ENCODE data around the gene FAM186B.

FAM186B gene

DNA sequence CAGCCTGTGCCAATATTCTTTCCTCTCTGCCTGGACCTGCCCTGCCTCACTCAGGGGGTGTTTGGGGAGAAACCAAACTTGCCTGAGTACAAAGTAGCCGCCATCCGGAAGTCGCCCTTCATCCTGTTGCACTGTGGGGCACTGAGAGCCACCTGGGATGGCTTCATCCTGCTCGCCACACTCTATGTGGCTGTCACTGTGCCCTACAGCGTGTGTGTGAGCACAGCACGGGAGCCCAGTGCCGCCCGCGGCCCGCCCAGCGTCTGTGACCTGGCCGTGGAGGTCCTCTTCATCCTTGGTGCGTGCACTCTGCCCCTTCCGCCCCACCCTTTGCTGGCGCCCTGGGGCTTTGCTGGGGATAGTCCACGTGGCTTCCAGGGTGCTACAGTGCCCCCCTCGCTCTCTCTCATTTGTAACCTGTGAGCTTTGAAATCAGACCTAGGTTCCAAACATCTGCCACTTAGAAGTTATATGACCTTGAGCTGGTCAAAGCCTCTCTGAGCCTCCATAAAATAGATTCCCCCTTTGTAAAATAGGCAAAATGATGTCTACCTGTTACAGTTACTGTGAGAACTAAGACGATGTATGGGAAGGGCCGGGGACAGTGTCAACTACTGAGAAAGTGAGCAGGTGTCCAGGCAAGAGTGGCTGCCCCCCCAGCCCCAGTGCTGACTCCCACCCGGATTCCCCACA is 62.1 kb downstream of the FAM186B start:
- TF ChIP-seq, protein P1, sequence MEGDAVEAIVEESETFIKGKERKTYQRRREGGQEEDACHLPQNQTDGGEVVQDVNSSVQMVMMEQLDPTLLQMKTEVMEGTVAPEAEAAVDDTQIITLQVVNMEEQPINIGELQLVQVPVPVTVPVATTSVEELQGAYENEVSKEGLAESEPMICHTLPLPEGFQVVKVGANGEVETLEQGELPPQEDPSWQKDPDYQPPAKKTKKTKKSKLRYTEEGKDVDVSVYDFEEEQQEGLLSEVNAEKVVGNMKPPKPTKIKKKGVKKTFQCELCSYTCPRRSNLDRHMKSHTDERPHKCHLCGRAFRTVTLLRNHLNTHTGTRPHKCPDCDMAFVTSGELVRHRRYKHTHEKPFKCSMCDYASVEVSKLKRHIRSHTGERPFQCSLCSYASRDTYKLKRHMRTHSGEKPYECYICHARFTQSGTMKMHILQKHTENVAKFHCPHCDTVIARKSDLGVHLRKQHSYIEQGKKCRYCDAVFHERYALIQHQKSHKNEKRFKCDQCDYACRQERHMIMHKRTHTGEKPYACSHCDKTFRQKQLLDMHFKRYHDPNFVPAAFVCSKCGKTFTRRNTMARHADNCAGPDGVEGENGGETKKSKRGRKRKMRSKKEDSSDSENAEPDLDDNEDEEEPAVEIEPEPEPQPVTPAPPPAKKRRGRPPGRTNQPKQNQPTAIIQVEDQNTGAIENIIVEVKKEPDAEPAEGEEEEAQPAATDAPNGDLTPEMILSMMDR (IDR thresholded peaks at IDR 0.05), result no peak
- H3K27ac ChIP-seq, result no peak overlapping the region

DNA sequence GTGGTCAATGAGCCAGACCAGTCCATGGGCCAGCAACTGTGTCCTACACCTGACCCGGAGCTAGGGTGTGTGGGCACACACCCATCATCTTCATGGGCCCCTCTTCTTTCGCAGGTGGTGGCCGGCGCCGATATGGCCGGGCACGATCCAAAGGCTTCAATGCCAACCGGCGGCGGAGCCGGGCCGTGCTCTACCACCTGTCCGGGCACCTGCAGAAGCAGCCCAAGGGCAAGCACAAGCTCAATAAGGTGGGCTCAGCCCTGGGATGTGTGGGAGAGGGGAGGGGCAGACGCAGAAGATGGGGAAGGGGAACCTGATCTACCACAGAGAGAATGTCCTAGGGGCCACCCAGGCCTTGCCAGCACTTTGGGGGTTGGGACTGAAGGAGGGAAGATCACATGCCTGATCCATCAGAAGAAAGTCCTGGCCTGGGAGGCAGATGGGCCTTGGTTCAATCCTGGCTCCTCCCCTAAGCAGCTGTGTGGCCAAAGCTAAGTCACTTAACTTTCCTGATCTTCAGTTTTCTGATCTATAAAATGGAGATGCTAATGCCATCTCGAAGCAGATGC is 62.8 kb downstream of the FAM186B start:
- TF ChIP-seq ZFX (IDR thresholded peaks at IDR 0.05; ENCODE audit: borderline replicate concordance), result no peak
- TF ChIP-seq, protein P1 (IDR thresholded peaks at IDR 0.05), result no peak

DNA sequence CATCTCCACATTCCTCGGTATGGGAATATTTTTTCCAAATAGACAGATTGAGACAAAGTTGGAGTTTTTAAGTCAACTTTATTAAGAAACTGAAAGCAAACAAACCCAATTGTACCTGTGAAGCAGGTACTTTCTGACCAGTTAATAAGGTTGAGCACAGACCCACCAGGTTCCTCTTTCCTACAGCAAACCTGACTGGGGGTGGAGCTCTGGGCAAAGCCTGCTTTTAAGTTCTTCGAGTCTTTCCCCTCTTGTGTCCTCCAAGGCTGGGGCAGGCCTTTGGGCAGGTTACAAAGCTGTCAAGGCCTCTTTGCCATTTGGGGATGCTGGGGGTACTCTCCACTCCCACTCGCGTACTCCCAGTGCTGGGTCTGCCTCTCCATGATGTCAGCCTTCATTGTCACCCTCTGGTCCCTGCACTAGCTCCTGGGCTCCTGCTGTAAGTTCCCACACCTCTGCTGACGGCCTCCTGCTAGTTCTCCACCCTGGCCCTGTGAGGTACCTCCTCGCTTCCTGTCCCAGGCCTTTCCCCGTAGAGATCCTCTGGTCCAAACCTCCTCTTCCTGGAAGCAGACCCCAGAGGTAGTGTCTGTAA is 63.4 kb downstream of the FAM186B start:
- H3K27ac ChIP-seq, result no peak overlapping the region
- TF ChIP-seq, protein P1 (IDR thresholded peaks at IDR 0.05), result no peak

More for the DNA sequence above, 62.8 kb downstream of the FAM186B start:
- no peak overlapping the region for H3K27ac ChIP-seq

DNA sequence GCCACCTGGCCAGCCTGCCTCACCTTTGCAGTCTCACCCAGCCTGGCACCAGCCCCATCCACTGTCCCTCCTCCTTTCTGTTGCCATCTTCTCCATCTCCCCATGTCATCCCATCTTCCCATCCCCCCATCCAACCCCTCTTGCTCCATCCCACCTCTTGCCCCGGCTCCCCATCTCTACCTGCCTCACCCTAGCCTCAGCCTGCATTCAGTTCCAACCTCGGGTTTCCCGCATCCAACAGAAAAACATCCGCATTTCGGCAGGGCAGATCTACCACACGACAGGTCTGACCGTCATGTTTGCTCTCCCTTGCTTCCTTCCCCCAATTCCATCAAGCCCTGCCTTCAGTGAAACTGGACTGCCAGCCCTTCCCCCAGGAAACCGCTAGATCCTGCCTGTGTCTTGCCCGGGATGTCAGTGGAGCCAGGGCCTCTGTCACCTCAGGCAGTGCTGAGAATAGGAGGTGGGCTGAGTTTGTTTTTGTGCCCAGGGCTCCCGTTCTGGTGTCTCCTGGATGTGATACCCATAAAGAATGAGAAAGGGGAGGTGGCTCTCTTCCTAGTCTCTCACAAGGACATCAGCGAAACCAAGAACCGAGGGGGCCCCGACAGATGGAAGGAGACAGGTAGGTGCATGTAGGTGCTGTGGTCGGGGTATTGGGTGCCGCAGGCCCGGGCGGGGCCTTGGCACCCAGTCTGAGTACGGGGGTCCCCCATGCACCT is 64.1 kb downstream of the FAM186B start:
- TF ChIP-seq, protein P1 (IDR thresholded peaks at IDR 0.05), result no peak
- TF ChIP-seq ZFX (IDR thresholded peaks at IDR 0.05; ENCODE audit: borderline replicate concordance), result no peak
- no peak overlapping the region for H3K27ac ChIP-seq

DNA sequence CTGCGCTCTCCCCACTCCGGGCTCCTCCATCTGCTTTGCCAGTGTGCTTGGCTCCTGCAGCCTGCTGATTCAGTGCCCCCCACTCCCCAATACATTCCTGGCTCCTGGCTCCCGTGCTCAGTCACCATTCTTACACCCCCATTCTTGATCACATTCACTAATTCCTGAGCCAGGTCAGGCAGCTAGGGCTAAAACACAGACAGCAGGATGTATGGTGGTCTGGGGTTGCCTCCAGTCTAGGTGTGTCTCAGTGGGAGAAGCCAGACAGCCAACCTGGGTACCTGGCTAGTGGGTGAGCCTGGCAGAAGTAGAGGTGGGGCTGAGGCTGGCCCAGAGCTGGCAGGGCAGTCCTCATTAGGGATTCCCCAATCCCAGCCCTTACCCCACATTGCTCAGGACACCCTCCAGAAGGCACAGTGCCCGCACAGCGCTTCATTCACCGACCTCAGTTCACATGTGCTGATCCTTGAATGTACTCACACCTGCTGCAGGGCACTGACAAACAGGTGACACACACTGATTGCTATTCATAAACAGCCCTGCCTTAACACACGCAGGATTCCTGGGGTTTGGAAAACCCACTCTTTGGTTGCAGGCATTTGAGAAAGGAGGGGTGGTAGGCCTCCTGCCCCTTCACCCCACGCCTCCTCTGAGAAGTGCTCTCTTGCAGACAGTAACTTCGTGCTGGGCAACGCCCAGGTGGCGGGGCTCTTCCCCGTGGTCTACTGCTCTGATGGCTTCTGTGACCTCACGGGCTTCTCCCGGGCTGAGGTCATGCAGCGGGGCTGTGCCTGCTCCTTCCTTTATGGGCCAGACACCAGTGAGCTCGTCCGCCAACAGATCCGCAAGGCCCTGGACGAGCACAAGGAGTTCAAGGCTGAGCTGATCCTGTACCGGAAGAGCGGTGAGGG is 65.0 kb downstream of the FAM186B start:
- TF ChIP-seq, protein P1 (IDR thresholded peaks at IDR 0.05), result no peak
- TF ChIP-seq ZFX (IDR thresholded peaks at IDR 0.05; ENCODE audit: borderline replicate concordance), result no peak
- no peak overlapping the region for H3K27ac ChIP-seq

DNA sequence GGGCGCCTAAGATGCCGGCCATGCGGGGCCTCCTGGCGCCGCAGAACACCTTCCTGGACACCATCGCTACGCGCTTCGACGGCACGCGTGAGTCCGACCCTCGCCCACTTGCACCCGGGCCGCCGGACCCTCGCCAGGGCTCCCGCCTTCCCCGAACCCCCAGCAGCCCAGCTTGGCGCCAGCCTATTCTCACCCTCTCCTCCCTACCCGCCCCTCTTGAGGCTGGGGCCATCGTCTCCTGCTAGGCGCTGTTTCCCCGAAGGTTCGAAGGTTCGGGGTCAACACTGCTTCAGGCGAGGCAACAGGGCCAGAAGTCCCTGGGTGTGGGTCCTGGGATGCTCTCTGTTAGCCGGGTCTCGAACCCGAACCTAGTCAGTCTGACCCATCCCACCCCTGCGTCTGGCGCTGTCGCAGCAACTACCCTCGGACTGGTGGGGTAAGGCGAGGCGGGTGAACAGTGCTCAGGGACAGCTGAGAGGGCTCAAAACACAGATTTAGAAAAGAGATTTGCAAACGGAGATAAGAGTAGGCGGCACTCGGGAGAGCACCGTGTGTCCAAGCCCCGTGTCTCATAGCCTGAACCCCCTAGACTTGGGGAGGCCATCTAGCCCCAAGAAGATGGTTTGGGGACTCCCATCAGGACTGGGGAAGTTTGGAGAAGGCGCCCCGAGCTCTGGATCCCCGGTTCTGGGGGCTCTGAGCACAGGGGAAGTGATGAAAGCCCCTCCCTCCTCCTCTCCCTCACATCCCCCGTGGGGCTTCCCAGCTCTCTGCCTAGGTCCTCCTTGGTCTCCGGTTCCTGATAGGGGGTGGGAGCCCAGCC is 65.8 kb downstream of the FAM186B start:
- no peak for TF ChIP-seq ZFX (IDR thresholded peaks at IDR 0.05; ENCODE audit: borderline replicate concordance)
- TF ChIP-seq, protein P1 (IDR thresholded peaks at IDR 0.05), result no peak
- H3K27ac ChIP-seq, result no peak overlapping the region

Measured in 22Rv1 (cell line).